Bronchial epithelial cell (primary cell): ENCODE measurements around the gene BTRC. TPM values are rescaled to one million over a fixed set of nuclear protein-coding genes. Genes with fewer than 3 reads are reported as not detected.

Experiments
- DNase-seq: peaks from one replicate; pipeline ENCODE4 v3.0.0-alpha.2; 2010; ENCODE audit warnings: low read depth
- FAIRE-seq: peaks from 2 replicates; lab custom pipeline; 2011; peaks lifted over from hg19 to GRCh38; lab: Jason Lieb, UNC
- H3K27me3 ChIP-seq: 2 replicates; pipeline ENCODE4 v1.5.1; 2011; ENCODE audit warnings: low read length; ENCODE audit not compliant: control insufficient read depth, insufficient read depth
- H3K36me3 ChIP-seq: 2 replicates; pipeline ENCODE4 v1.5.1; 2011; ENCODE audit warnings: low read length; ENCODE audit not compliant: control insufficient read depth, insufficient read depth
- H3K4me3 ChIP-seq: 2 replicates; pipeline ENCODE4 v1.5.1; 2011; ENCODE audit warnings: mild to moderate bottlenecking, low read depth, low read length, control low read depth
- CTCF ChIP-seq: IDR thresholded peaks from 2 replicates; pipeline ENCODE4 v1.5.1; 2011; ENCODE audit warnings: mild to moderate bottlenecking, moderate library complexity, low read length, control low read depth, inconsistent platforms; ENCODE audit not compliant: insufficient read depth, severe bottlenecking
- total RNA-seq: library from RNA; depleted of rRNA; stranded (reverse); fragments of >200 nt; gene quantifications from 2 replicates; pipeline ENCODE4 v1.2.1, GENCODE V29; 2014

Gene BTRC
- total RNA-seq, 1 donor from 2014 or later, result 6.8 TPM

GRCh38 chr10:101464599-101464998, 110.6 kb downstream of the BTRC start:
- Histone ChIP-seq H3K36me3 (no peaks in the 10 kb centered on the region), H3K4me3 (no peak overlapping the region), H3K27me3 (no peaks in the 10 kb centered on the region)
- TF ChIP-seq CTCF, result no peak
- no peak for FAIRE-seq
- DNase-seq, result no peak

DNA sequence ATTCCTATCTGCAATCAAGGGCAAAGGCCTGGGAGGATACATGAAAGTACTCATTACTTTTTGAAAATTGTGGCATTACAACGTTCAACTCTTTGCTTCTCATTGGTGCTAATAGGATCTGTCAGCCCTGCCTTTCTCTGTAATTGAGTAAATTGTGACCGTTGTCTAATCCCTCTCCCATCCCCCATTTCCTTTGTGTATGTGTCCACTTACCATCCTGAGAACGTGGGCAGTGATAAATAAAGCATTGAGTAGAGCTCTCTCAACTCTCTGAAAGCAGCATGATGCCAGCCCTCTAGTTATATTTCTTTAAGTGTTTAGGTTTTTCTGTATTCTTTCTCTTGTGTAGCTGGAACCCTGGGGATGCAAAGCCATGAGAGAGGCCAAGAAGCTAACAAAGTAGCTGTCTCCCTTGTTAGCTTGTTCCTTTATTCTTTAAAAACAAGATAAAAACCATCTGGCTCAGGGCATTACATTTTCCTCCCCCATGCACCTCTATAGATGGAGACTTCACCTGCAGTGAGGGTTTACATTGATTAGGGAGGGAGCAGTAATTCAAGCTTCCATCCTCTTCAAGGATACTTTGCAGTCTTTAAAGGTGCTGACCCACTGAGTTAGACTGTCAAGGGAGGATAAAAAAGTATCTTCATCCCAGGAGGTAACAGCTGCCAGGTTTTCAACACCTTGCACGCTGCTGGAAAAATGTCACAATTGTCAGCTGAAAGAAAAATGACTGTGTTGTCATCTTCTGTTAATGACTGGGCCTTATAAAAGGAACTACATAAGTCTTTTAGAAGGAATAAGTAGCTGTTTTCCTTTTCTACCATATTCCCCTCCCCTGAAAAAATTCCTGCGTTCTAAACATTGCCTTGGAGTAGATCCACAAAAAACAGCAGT, 112.3 kb downstream of the BTRC start:
- H3K27me3 ChIP-seq, result no peaks in the 10 kb centered on the region
- DNase-seq (no peak), FAIRE-seq (peak; percentile 23)
- H3K4me3 ChIP-seq, result no peak overlapping the region
- TF ChIP-seq CTCF, result no peak
- no peaks in the 10 kb centered on the region for H3K36me3 ChIP-seq

- DNase-seq (peak; percentile 95), FAIRE-seq (no peak)
- H3K27me3 ChIP-seq, result no peaks in the 10 kb centered on the region
- peak; percentile 79 for TF ChIP-seq CTCF
- no peaks in the 10 kb centered on the region for H3K36me3 ChIP-seq
- H3K4me3 ChIP-seq, result no peak overlapping the region
Measured at GRCh38 chr10:101467286-101467770, 113.4 kb downstream of the BTRC start.

DNA sequence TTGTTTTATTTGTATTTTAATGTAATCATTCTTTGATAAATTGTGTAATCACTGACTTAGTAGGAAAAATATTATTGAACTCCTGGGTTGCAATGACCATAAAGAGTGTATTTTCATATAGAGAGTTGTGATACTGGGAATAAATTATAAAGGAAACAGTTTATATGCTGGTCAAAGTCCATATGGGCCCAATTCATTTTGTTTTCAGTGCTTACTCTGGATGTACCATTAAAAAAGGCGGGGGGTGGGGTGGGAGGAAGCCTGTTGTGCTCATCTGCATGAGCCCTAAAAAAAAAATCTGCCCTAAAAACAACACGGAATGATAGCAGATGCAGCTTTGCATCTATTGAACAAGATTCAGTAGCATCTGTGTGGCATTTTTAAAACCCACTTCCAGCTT, 114.2 kb downstream of the BTRC start:
- no peak for TF ChIP-seq CTCF
- Histone ChIP-seq H3K27me3 (no peaks in the 10 kb centered on the region), H3K36me3 (no peaks in the 10 kb centered on the region), H3K4me3 (no peak overlapping the region)
- no peak for DNase-seq
- FAIRE-seq, result no peak

DNA sequence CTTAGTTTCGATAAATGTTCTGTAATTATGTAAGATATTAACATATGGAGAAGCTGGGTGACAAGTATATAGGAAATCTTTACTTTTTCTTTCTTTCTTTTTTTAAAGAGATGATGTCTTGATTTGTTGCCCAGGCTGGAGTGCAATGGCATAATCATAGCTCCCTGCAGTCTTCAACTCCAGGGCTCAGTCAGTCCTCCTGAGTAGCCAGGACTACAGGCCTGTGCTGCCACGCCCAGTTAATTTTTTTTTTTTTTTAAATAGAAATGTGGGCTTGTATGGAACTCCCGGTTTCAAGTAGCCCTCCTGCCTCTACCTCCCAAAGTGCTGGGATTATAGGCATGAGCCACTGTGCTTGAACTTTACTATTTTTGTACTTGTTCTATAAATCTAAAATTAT, 122.4 kb downstream of the BTRC start:
- no peak overlapping the region for H3K4me3 ChIP-seq
- no peaks in the 10 kb centered on the region for H3K27me3 ChIP-seq
- H3K36me3 ChIP-seq, result no peaks in the 10 kb centered on the region
- DNase-seq (no peak), FAIRE-seq (no peak)
- TF ChIP-seq CTCF, result no peak
